PC-9 (cell line): Measurements from ENCODE around the gene METTL22.

Experiments used
- EZH2 ChIP-seq: fragments of 200-600 bp; sonication (generic); IDR thresholded peaks from 2 replicates; pipeline ENCODE4 v1.8.0; 2017; ENCODE audit warnings: antibody characterized with exemption, low read depth
- TF ChIP-seq, protein P1 (sequence below): fragments of 200-600 bp; sonication (generic); conservative IDR thresholded peaks from 2 replicates; pipeline ENCODE4 v1.6.1; 2017; ENCODE audit warnings: mixed run types, antibody characterized with exemption, mild to moderate bottlenecking, moderate library complexity

DNA sequence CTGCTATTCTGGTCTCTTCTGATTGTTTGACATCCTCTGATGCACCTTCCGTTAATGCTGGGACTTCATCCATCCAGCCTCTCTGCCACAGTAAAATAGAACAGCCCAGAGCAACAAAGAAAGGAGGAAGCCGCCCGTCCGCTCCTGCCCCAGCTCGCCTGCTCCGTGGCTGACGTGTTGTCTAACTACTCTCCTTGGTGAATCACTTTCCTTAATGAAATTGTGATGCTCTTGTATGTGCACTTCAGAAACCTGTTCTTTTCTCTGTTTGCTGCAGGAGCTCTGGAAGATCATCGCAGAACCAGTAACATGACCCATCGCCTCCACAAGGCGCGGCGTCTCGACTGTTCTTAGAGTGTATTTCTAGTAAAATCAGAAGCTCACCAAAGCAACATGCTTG, 24.3 kb downstream of the METTL22 start:
- TF ChIP-seq, protein P1, sequence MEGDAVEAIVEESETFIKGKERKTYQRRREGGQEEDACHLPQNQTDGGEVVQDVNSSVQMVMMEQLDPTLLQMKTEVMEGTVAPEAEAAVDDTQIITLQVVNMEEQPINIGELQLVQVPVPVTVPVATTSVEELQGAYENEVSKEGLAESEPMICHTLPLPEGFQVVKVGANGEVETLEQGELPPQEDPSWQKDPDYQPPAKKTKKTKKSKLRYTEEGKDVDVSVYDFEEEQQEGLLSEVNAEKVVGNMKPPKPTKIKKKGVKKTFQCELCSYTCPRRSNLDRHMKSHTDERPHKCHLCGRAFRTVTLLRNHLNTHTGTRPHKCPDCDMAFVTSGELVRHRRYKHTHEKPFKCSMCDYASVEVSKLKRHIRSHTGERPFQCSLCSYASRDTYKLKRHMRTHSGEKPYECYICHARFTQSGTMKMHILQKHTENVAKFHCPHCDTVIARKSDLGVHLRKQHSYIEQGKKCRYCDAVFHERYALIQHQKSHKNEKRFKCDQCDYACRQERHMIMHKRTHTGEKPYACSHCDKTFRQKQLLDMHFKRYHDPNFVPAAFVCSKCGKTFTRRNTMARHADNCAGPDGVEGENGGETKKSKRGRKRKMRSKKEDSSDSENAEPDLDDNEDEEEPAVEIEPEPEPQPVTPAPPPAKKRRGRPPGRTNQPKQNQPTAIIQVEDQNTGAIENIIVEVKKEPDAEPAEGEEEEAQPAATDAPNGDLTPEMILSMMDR: no peak
- TF ChIP-seq EZH2: no peak
